ENCODE results near the gene AGPAT3. TPM values are rescaled to one million over a fixed set of nuclear protein-coding genes. Genes with fewer than 3 reads are reported as not detected.

Gene AGPAT3
- total RNA-seq, 4 donors from 2014 or later = 61.0 to 77.9 (median 69.4) TPM

DNA sequence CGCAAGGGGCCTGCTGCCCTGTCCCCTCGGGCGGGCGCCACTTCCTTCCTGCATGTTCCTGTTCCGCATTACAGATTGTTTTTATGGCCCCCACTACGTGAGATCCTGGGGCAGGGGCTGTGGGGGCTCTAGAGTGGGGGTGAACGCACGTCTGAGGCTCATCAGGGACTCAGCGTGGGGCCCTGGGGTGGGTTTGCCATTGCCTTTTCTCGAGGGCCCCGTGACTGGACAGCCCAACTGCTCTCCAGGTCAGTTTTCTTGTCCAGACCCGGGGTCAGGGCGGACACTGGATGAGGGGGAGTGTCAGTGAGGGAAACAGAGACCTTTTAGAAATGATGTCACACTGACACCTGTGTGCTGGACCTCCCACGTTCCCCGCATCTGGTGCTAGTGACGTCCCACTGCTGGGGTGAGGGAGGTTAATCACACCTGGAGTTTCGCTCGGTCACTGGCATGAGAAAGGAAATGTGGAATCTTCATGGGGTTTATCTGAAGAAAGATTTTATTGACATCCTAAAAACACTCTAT, 65.9 kb downstream of the AGPAT3 start:
- Histone ChIP-seq H3K4me1 (peaks cover 32% of the 10 kb centered on the region), H3K9me3 (no peaks in the 10 kb centered on the region), H3K36me3 (no peaks in the 10 kb centered on the region), H3K4me3 (no peak overlapping the region), H3K27me3 (no peaks in the 10 kb centered on the region), H3K27ac (no peak overlapping the region)
- no peak for DNase-seq (ENCODE audit: low spot score in 2 of 2)
- 98% methylated on average over 9 of the region's 18 CpGs for WGBS
- TF ChIP-seq POLR2A (IDR thresholded peaks at IDR 0.05) = no peak
- TF ChIP-seq POLR2AphosphoS5 (IDR thresholded peaks at IDR 0.05) = no peak
- TF ChIP-seq, protein P1, sequence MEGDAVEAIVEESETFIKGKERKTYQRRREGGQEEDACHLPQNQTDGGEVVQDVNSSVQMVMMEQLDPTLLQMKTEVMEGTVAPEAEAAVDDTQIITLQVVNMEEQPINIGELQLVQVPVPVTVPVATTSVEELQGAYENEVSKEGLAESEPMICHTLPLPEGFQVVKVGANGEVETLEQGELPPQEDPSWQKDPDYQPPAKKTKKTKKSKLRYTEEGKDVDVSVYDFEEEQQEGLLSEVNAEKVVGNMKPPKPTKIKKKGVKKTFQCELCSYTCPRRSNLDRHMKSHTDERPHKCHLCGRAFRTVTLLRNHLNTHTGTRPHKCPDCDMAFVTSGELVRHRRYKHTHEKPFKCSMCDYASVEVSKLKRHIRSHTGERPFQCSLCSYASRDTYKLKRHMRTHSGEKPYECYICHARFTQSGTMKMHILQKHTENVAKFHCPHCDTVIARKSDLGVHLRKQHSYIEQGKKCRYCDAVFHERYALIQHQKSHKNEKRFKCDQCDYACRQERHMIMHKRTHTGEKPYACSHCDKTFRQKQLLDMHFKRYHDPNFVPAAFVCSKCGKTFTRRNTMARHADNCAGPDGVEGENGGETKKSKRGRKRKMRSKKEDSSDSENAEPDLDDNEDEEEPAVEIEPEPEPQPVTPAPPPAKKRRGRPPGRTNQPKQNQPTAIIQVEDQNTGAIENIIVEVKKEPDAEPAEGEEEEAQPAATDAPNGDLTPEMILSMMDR (IDR thresholded peaks at IDR 0.05) = no peak
- TF ChIP-seq EP300 (IDR thresholded peaks at IDR 0.05) = no peak

DNA sequence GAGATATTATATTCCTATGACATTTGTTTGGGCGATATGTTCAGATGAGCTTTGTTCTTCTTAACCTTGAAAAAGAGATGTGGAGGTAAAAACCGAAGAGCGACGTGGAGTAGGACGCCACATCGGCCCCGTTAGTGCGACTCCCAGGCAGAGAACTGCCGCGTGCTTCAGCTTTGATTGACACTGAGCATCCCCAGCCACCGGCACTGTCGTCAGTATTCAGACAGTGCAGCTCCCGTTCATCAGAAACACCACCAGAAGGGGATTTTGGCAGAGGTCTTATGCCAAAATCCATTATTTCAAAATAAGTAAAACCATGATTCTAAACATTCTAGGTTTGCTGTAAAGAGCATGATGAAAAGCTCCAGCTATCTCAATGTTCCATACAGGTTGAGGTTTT, 66.5 kb downstream of the AGPAT3 start:
- Histone ChIP-seq H3K36me3 (peaks cover 3% of the 10 kb centered on the region), H3K27ac (no peak overlapping the region), H3K4me1 (peaks cover 36% of the 10 kb centered on the region), H3K27me3 (no peaks in the 10 kb centered on the region), H3K9me3 (no peaks in the 10 kb centered on the region), H3K4me3 (no peak overlapping the region)
- DNase-seq (ENCODE audit: low spot score in 2 of 2) = no peak
- 91% methylated on average over 13 of the region's 13 CpGs for WGBS
- TF ChIP-seq, protein P1 (IDR thresholded peaks at IDR 0.05) = no peak
- TF ChIP-seq EP300 (IDR thresholded peaks at IDR 0.05) (no peak), POLR2AphosphoS5 (IDR thresholded peaks at IDR 0.05) (no peak), POLR2A (IDR thresholded peaks at IDR 0.05) (no peak)

DNA sequence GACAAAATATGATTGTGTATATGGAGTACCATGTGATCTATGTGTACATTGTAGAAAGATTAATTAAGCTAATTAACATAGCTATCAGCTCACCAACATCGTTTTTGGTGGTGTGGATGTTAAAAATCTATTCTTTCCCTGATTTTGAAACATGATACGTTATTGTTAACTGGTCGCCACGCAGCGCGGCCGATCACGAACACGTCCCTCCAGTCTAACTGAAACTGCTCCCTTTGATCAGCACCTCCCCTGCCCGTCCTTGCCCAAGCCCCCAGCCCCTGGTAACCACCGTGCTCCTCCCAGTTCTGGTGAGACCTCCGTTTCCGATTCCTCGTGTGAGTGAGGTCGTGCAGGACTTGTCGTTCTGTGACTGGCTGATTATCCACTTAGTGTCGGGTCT, 67.0 kb downstream of the AGPAT3 start:
- no peaks in the 10 kb centered on the region for H3K9me3 ChIP-seq
- peaks cover 36% of the 10 kb centered on the region for H3K4me1 ChIP-seq
- TF ChIP-seq POLR2A (IDR thresholded peaks at IDR 0.05) = no peak
- TF ChIP-seq, protein P1 (IDR thresholded peaks at IDR 0.05) = no peak
- no peak for TF ChIP-seq POLR2AphosphoS5 (IDR thresholded peaks at IDR 0.05)
- no peak for TF ChIP-seq EP300 (IDR thresholded peaks at IDR 0.05)
- H3K4me3 ChIP-seq = no peak overlapping the region
- no peaks in the 10 kb centered on the region for H3K27me3 ChIP-seq
- H3K27ac ChIP-seq = no peak overlapping the region
- WGBS = 95% methylated on average over 17 of the region's 17 CpGs
- no peak for DNase-seq (ENCODE audit: low spot score in 2 of 2)
- peaks cover 3% of the 10 kb centered on the region for H3K36me3 ChIP-seq

DNA sequence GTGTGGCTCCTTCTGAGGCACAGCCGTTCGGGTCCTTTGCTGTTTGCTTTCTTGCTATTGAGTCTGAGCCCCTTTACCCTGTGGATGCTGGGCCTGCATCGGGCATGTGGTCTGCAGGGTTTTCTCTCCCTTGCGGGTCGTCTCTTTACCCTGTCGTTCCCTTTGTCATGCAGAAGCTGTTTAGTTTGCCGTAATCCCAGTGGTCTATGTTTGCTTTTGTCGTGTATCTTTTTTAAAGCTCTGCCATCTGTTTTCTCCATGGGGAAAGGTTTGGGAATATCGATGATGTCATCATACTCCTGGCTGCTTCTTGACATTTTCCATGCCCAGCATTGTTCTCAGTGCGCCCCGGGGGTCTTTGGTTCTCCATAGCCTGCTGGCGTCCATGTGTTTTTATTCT, 68.2 kb downstream of the AGPAT3 start:
- WGBS = 85% methylated on average over 12 of the region's 12 CpGs
- TF ChIP-seq POLR2A (IDR thresholded peaks at IDR 0.05) = no peak
- no peak for TF ChIP-seq POLR2AphosphoS5 (IDR thresholded peaks at IDR 0.05)
- no peak for TF ChIP-seq EP300 (IDR thresholded peaks at IDR 0.05)
- TF ChIP-seq, protein P1 (IDR thresholded peaks at IDR 0.05) = no peak
- no peak for DNase-seq (ENCODE audit: low spot score in 2 of 2)
- H3K9me3 ChIP-seq = no peaks in the 10 kb centered on the region
- H3K4me3 ChIP-seq = no peak overlapping the region
- H3K27me3 ChIP-seq = no peaks in the 10 kb centered on the region
- H3K4me1 ChIP-seq = peaks cover 26% of the 10 kb centered on the region
- H3K36me3 ChIP-seq = peaks cover 3% of the 10 kb centered on the region
- no peak overlapping the region for H3K27ac ChIP-seq

DNA sequence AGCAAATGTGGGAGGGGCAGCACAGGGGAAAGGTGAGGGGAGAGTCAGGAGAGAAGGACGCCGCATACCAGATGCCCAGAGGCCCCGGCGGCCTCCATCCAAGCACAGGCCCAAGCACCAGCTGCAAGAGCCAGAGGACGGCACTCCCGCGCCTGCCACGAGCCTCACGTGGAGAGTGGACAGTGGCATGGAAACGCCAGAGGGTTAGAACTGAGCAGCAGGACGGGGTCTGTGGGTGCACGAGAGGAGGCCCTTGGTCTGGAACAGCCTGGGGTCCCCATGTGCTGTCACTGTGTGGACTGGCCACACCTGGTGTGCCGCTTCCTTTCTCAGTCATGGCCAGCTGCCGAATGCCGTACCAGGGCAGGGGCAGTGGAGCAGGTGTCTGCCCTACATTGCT, 68.7 kb downstream of the AGPAT3 start:
- H3K36me3 ChIP-seq = peaks cover 3% of the 10 kb centered on the region
- WGBS = 95% methylated on average over 14 of the region's 15 CpGs
- TF ChIP-seq EP300 (IDR thresholded peaks at IDR 0.05) (no peak), POLR2A (IDR thresholded peaks at IDR 0.05) (no peak), POLR2AphosphoS5 (IDR thresholded peaks at IDR 0.05) (no peak)
- TF ChIP-seq, protein P1 (IDR thresholded peaks at IDR 0.05) = no peak

More for the DNA sequence above, 68.7 kb downstream of the AGPAT3 start:
- Histone ChIP-seq H3K9me3 (no peaks in the 10 kb centered on the region), H3K27me3 (no peaks in the 10 kb centered on the region), H3K4me1 (peaks cover 27% of the 10 kb centered on the region), H3K27ac (no peak overlapping the region), H3K4me3 (no peak overlapping the region)
- DNase-seq (ENCODE audit: low spot score in 2 of 2) = no peak

All from suprapubic skin (tissue), 4 donors.